HEK293 (cell line): Measurements from ENCODE around the gene PBXIP1.

Source experiments
- KLF16 ChIP-seq: fragments of 450-650 bp; formaldehyde crosslinking; IDR thresholded peaks from 2 replicates; pipeline ENCODE4 v1.5.1; 2017; ENCODE audit warnings: missing biosample characterization, missing genetic modification characterization
- SP3 ChIP-seq: fragments of 450-650 bp; formaldehyde crosslinking; IDR thresholded peaks from 2 replicates; pipeline ENCODE4 v1.5.1; 2016; ENCODE audit warnings: missing biosample characterization, missing genetic modification characterization
- SP7 ChIP-seq: fragments of 450-650 bp; formaldehyde crosslinking; IDR thresholded peaks from 2 replicates; pipeline ENCODE4 v1.5.1; 2016; ENCODE audit warnings: missing biosample characterization, missing genetic modification characterization
- TCF7L2 ChIP-seq: IDR thresholded peaks from 2 replicates; pipeline ENCODE4 v1.6.1; 2011; ENCODE audit warnings: low read depth, mild to moderate bottlenecking, inconsistent platforms, low read length, moderate library complexity, borderline replicate concordance
- YY1 ChIP-seq: fragments of 450-650 bp; formaldehyde crosslinking; IDR thresholded peaks from 2 replicates; pipeline ENCODE4 v1.5.1; 2018; ENCODE audit warnings: missing biosample characterization, missing genetic modification characterization
- YY2 ChIP-seq: fragments of 450-650 bp; formaldehyde crosslinking; IDR thresholded peaks from 2 replicates; pipeline ENCODE4 v1.5.1; 2016; ENCODE audit warnings: missing biosample characterization, missing genetic modification characterization
- ZFP69B ChIP-seq: fragments of 450-650 bp; formaldehyde crosslinking; IDR thresholded peaks from 2 replicates; pipeline ENCODE4 v1.5.1; 2016; ENCODE audit warnings: missing biosample characterization, missing genetic modification characterization
- ZNF112 ChIP-seq: fragments of 450-650 bp; formaldehyde crosslinking; IDR thresholded peaks from 2 replicates; pipeline ENCODE4 v1.5.0; 2017; ENCODE audit warnings: missing biosample characterization, missing genetic modification characterization
- ZNF132 ChIP-seq: fragments of 450-650 bp; formaldehyde crosslinking; IDR thresholded peaks from 2 replicates; pipeline ENCODE4 v1.5.1; 2017; ENCODE audit warnings: missing biosample characterization, missing genetic modification characterization, borderline replicate concordance
- ZNF2 ChIP-seq: fragments of 450-650 bp; formaldehyde crosslinking; IDR thresholded peaks from 2 replicates; pipeline ENCODE4 v1.5.1; 2016; ENCODE audit warnings: missing biosample characterization, missing genetic modification characterization
- ZNF488 ChIP-seq: fragments of 450-650 bp; formaldehyde crosslinking; IDR thresholded peaks from 2 replicates; pipeline ENCODE4 v1.5.1; 2016; ENCODE audit warnings: missing biosample characterization, missing genetic modification characterization
- ZNF514 ChIP-seq: fragments of 450-650 bp; formaldehyde crosslinking; IDR thresholded peaks from 2 replicates; pipeline ENCODE4 v1.5.1; 2016; ENCODE audit warnings: missing biosample characterization, missing genetic modification characterization
- ZNF560 ChIP-seq: fragments of 450-650 bp; formaldehyde crosslinking; IDR thresholded peaks from 2 replicates; pipeline ENCODE4 v1.5.1; 2017; ENCODE audit warnings: missing biosample characterization, missing genetic modification characterization, borderline replicate concordance
- ZNF580 ChIP-seq: fragments of 450-650 bp; formaldehyde crosslinking; IDR thresholded peaks from 2 replicates; pipeline ENCODE4 v1.5.1; 2016; ENCODE audit warnings: missing biosample characterization, missing genetic modification characterization
- ZNF610 ChIP-seq: fragments of 450-650 bp; formaldehyde crosslinking; IDR thresholded peaks from 2 replicates; pipeline ENCODE4 v1.5.1; 2016; ENCODE audit warnings: missing biosample characterization, missing genetic modification characterization, borderline replicate concordance
- ZNF629 ChIP-seq: fragments of 450-650 bp; formaldehyde crosslinking; IDR thresholded peaks from 2 replicates; pipeline ENCODE4 v1.5.1; 2017; ENCODE audit warnings: missing biosample characterization, missing genetic modification characterization
- ZNF785 ChIP-seq: fragments of 450-650 bp; formaldehyde crosslinking; IDR thresholded peaks from 2 replicates; pipeline ENCODE4 v1.5.1; 2016; ENCODE audit warnings: missing biosample characterization, missing genetic modification characterization
- ZNF843 ChIP-seq: fragments of 450-650 bp; formaldehyde crosslinking; IDR thresholded peaks from 2 replicates; pipeline ENCODE4 v1.5.1; 2016; ENCODE audit warnings: missing biosample characterization, missing genetic modification characterization
- ZSCAN5A ChIP-seq: fragments of 450-650 bp; formaldehyde crosslinking; IDR thresholded peaks from 2 replicates; pipeline ENCODE4 v1.5.1; 2016; ENCODE audit warnings: missing biosample characterization, missing genetic modification characterization
- TF ChIP-seq, protein P1 (sequence below): fragments of 450-650 bp; formaldehyde crosslinking; IDR thresholded peaks from 2 replicates; pipeline ENCODE4 v1.5.1; 2016; ENCODE audit warnings: missing biosample characterization, missing genetic modification characterization
- TF ChIP-seq, protein P2 (sequence below): fragments of 450-650 bp; formaldehyde crosslinking; IDR thresholded peaks from 2 replicates; pipeline ENCODE4 v1.5.1; 2016; ENCODE audit warnings: missing biosample characterization, missing genetic modification characterization
- TF ChIP-seq, protein P3 (sequence below): fragments of 450-650 bp; formaldehyde crosslinking; IDR thresholded peaks from 2 replicates; pipeline ENCODE4 v1.5.1; 2016; ENCODE audit warnings: missing biosample characterization, missing genetic modification characterization
- TF ChIP-seq, protein P4 (sequence below): fragments of 450-650 bp; formaldehyde crosslinking; IDR thresholded peaks from 2 replicates; pipeline ENCODE4 v1.5.1; 2017; ENCODE audit warnings: missing biosample characterization, missing genetic modification characterization
- TF ChIP-seq, protein P5 (sequence below): fragments of 450-650 bp; formaldehyde crosslinking; optimal IDR thresholded peaks from 2 replicates; pipeline ENCODE3; 2016; ENCODE audit warnings: missing biosample characterization, mild to moderate bottlenecking, missing genetic modification characterization

The PBXIP1 gene

GRCh38 chr1:154961207-154962155 is 5.6 kb upstream of the PBXIP1 start, which contains the start of gene PYGO2 (continued):
- TF ChIP-seq, protein P1, sequence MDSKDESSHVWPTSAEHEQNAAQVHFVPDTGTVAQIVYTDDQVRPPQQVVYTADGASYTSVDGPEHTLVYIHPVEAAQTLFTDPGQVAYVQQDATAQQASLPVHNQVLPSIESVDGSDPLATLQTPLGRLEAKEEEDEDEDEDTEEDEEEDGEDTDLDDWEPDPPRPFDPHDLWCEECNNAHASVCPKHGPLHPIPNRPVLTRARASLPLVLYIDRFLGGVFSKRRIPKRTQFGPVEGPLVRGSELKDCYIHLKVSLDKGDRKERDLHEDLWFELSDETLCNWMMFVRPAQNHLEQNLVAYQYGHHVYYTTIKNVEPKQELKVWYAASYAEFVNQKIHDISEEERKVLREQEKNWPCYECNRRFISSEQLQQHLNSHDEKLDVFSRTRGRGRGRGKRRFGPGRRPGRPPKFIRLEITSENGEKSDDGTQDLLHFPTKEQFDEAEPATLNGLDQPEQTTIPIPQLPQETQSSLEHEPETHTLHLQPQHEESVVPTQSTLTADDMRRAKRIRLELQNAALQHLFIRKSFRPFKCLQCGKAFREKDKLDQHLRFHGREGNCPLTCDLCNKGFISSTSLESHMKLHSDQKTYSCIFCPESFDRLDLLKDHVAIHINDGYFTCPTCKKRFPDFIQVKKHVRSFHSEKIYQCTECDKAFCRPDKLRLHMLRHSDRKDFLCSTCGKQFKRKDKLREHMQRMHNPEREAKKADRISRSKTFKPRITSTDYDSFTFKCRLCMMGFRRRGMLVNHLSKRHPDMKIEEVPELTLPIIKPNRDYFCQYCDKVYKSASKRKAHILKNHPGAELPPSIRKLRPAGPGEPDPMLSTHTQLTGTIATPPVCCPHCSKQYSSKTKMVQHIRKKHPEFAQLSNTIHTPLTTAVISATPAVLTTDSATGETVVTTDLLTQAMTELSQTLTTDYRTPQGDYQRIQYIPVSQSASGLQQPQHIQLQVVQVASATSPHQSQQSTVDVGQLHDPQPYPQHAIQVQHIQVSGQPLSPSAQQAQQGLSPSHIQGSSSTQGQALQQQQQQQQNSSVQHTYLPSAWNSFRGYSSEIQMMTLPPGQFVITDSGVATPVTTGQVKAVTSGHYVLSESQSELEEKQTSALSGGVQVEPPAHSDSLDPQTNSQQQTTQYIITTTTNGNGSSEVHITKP (tag by site-specific recombination): peak; percentile 99
- TF ChIP-seq ZSCAN5A (no peak; the same call in 1 of the 2 replicates), YY1 (tag by site-specific recombination) (peak; percentile 77; the same call in 1 of the 2 replicates), ZNF488 (tag by site-specific recombination) (peak; percentile 12; the same call in 1 of the 2 replicates), ZNF843 (tag by site-specific recombination) (peak; percentile 57; the same call in 1 of the 2 replicates), TCF7L2 (no peak), ZNF112 (no peak), ZNF580 (peak; percentile 87), ZNF560 (tag by site-specific recombination) (no peak), ZNF2 (tag by site-specific recombination) (peak; percentile 51; the same call in 1 of the 2 replicates), ZNF514 (tag by site-specific recombination) (no peak), SP7 (peak; percentile 68), YY2 (peak; percentile 77), ZNF785 (tag by site-specific recombination) (no peak), ZNF610 (tag by site-specific recombination) (no peak), KLF16 (tag by site-specific recombination) (peak; percentile 95), SP3 (peak; percentile 98), ZNF132 (tag by site-specific recombination) (no peak), ZNF629 (tag by site-specific recombination) (peak; percentile 55), ZFP69B (tag by site-specific recombination) (0 out of 2 replicates have a peak, but pooled peaks have one; percentile 48)
- TF ChIP-seq, protein P2, sequence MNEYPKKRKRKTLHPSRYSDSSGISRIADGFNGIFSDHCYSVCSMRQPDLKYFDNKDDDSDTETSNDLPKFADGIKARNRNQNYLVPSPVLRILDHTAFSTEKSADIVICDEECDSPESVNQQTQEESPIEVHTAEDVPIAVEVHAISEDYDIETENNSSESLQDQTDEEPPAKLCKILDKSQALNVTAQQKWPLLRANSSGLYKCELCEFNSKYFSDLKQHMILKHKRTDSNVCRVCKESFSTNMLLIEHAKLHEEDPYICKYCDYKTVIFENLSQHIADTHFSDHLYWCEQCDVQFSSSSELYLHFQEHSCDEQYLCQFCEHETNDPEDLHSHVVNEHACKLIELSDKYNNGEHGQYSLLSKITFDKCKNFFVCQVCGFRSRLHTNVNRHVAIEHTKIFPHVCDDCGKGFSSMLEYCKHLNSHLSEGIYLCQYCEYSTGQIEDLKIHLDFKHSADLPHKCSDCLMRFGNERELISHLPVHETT (tag by site-specific recombination): no peak; the same call in 1 of the 2 replicates
- TF ChIP-seq, protein P3, sequence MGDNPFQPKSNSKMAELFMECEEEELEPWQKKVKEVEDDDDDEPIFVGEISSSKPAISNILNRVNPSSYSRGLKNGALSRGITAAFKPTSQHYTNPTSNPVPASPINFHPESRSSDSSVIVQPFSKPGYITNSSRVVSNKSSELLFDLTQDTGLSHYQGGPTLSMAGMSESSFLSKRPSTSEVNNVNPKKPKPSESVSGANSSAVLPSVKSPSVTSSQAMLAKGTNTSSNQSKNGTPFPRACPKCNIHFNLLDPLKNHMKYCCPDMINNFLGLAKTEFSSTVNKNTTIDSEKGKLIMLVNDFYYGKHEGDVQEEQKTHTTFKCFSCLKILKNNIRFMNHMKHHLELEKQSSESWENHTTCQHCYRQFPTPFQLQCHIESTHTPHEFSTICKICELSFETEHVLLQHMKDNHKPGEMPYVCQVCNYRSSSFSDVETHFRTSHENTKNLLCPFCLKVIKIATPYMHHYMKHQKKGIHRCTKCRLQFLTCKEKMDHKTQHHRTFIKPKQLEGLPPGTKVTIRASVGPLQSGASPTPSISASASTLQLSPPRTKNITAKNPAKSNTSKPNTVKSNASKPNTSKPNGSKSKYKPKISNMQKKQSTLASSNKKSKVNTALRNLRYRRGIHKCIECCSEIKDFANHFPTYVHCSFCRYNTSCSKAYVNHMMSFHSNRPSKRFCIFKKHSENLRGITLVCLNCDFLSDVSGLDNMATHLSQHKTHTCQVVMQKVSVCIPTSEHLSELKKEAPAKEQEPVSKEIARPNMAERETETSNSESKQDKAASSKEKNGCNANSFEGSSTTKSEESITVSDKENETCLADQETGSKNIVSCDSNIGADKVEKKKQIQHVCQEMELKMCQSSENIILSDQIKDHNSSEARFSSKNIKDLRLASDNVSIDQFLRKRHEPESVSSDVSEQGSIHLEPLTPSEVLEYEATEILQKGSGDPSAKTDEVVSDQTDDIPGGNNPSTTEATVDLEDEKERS (tag by site-specific recombination): no peak
- TF ChIP-seq, protein P4, sequence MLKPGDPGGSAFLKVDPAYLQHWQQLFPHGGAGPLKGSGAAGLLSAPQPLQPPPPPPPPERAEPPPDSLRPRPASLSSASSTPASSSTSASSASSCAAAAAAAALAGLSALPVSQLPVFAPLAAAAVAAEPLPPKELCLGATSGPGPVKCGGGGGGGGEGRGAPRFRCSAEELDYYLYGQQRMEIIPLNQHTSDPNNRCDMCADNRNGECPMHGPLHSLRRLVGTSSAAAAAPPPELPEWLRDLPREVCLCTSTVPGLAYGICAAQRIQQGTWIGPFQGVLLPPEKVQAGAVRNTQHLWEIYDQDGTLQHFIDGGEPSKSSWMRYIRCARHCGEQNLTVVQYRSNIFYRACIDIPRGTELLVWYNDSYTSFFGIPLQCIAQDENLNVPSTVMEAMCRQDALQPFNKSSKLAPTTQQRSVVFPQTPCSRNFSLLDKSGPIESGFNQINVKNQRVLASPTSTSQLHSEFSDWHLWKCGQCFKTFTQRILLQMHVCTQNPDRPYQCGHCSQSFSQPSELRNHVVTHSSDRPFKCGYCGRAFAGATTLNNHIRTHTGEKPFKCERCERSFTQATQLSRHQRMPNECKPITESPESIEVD (tag by site-specific recombination): no peak
- TF ChIP-seq, protein P5, sequence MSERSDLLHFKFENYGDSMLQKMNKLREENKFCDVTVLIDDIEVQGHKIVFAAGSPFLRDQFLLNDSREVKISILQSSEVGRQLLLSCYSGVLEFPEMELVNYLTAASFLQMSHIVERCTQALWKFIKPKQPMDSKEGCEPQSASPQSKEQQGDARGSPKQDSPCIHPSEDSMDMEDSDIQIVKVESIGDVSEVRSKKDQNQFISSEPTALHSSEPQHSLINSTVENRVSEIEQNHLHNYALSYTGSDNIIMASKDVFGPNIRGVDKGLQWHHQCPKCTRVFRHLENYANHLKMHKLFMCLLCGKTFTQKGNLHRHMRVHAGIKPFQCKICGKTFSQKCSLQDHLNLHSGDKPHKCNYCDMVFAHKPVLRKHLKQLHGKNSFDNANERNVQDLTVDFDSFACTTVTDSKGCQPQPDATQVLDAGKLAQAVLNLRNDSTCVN (tag by site-specific recombination): peak; percentile 92
